Breast epithelium (tissue), 4 donors: ENCODE measurements around the gene ZNF570. TPM values are rescaled to one million over a fixed set of nuclear protein-coding genes. Genes with fewer than 3 reads are reported as not detected.
A peak's percentile ranks its signal among the peaks of the same experiment; 100 is the strongest.

Experiments
- DNase-seq, 2 donors: peaks; one replicate each; pipeline ENCODE4 v3.0.0-alpha.2; 2019; ENCODE audit warnings: low spot score in 2 of 2
- H3K27ac ChIP-seq, 2 donors: fragments of 200-600 bp; sonication (generic) in 1 of 2; one replicate each; pipeline ENCODE4 v1.5.1; 2016 to 2019; ENCODE audit warnings: mild to moderate bottlenecking in 1 of 2
- H3K27me3 ChIP-seq, 2 donors: fragments of 200-600 bp; sonication (generic) in 1 of 2; one replicate each; pipeline versions ENCODE4 v1.5.1 to v1.6.0; 2017 to 2019; ENCODE audit warnings: control low read depth in 1 of 2, mild to moderate bottlenecking in 1 of 2
- H3K36me3 ChIP-seq: fragments of 200-600 bp; one replicate; pipeline ENCODE4 v1.5.1; 2019
- H3K4me1 ChIP-seq, 2 donors: fragments of 200-600 bp; sonication (generic); one replicate each; pipeline ENCODE4 v1.5.1; 2016 to 2019; ENCODE audit warnings: control low read depth in 1 of 2
- H3K4me3 ChIP-seq, 3 donors: fragments of 200-600 bp; sonication (generic); 1 replicate in 2 of 3; 2 replicates in 1 of 3; pipeline ENCODE4 v1.5.1; 2016 to 2019; ENCODE audit warnings: mild to moderate bottlenecking in 3 of 3, moderate library complexity in 2 of 3
- H3K9me3 ChIP-seq, 2 donors: fragments of 200-600 bp; sonication (generic) in 1 of 2; one replicate each; pipeline ENCODE4 v1.5.1; 2016 to 2019; ENCODE audit warnings: control low read depth in 1 of 2
- POLR2A ChIP-seq: fragments of 450-650 bp; IDR thresholded peaks from one replicate; pipeline ENCODE4 v1.6.1; 2016; ENCODE audit warnings: antibody characterized with exemption, mild to moderate bottlenecking, moderate library complexity
- POLR2AphosphoS5 ChIP-seq, 3 donors: sonication (generic); formaldehyde crosslinking; IDR thresholded peaks; one replicate each; pipeline ENCODE4 v1.6.1; 2017; ENCODE audit warnings: antibody characterized with exemption in 3 of 3
- intact Hi-C: fragments of 100-400 bp; cut with DNase I; formaldehyde crosslinking; loops from one replicate; pipeline ENCODE4 v1.15.1; 2023; ENCODE audit warnings: low total_unique reads
- total RNA-seq, 3 donors: library from RNA; depleted of rRNA; stranded (reverse); fragments of >200 nt; gene quantifications; one replicate each; pipeline ENCODE4 v1.1.0, GENCODE V29; 2016
- TF ChIP-seq, protein P1 (sequence below), 3 donors: fragments of 450-650 bp; IDR thresholded peaks; one replicate each; pipeline ENCODE4 v1.5.1; 2016 to 2017; ENCODE audit warnings: antibody characterized with exemption in 3 of 3, mild to moderate bottlenecking in 3 of 3, moderate library complexity in 3 of 3

Gene ZNF570
- total RNA-seq, 3 donors from 2014 or later: 4.5 to 10.8 (median 10.2) TPM

DNA sequence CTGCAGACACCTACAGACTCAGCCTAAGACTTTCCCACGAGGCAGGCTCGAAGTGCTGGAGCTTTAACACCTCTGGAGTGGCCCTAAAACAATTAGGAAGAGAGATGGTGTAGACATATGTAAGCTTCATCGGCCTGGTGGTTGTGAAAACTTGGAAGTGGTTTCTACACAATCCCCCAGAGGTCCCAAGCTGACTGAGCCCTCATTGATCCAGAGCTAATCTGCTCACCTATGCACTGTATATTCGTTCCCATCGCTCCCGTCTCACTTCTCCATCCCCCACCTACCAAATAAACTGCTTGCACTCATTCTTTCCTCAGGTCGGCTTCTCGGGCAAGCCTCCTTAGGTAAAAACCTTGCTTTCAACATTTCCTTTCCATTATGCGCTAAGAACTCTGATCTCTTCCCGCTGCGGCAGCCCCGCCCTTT lies 36.8 kb downstream of the ZNF570 start:
- TF ChIP-seq, protein P1, sequence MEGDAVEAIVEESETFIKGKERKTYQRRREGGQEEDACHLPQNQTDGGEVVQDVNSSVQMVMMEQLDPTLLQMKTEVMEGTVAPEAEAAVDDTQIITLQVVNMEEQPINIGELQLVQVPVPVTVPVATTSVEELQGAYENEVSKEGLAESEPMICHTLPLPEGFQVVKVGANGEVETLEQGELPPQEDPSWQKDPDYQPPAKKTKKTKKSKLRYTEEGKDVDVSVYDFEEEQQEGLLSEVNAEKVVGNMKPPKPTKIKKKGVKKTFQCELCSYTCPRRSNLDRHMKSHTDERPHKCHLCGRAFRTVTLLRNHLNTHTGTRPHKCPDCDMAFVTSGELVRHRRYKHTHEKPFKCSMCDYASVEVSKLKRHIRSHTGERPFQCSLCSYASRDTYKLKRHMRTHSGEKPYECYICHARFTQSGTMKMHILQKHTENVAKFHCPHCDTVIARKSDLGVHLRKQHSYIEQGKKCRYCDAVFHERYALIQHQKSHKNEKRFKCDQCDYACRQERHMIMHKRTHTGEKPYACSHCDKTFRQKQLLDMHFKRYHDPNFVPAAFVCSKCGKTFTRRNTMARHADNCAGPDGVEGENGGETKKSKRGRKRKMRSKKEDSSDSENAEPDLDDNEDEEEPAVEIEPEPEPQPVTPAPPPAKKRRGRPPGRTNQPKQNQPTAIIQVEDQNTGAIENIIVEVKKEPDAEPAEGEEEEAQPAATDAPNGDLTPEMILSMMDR (IDR thresholded peaks at IDR 0.05): no peak
- TF ChIP-seq POLR2A (no peak), POLR2AphosphoS5 (IDR thresholded peaks at IDR 0.05) (no peak)
- Histone ChIP-seq H3K4me1 (no peaks in the 10 kb centered on the region), H3K4me3 (peak overlapping the region; percentile 50 to 96 (median 60)), H3K9me3 (peaks cover 0 to 8% of the 10 kb centered on the region in 2 donors), H3K27me3 (no peaks in the 10 kb centered on the region), H3K36me3 (no peaks in the 10 kb centered on the region), H3K27ac (peak overlapping the region; percentile 93 to 98)
- intact Hi-C loops: no loop called here
- peak in 1 of 2 donors; percentile 73 for DNase-seq

DNA sequence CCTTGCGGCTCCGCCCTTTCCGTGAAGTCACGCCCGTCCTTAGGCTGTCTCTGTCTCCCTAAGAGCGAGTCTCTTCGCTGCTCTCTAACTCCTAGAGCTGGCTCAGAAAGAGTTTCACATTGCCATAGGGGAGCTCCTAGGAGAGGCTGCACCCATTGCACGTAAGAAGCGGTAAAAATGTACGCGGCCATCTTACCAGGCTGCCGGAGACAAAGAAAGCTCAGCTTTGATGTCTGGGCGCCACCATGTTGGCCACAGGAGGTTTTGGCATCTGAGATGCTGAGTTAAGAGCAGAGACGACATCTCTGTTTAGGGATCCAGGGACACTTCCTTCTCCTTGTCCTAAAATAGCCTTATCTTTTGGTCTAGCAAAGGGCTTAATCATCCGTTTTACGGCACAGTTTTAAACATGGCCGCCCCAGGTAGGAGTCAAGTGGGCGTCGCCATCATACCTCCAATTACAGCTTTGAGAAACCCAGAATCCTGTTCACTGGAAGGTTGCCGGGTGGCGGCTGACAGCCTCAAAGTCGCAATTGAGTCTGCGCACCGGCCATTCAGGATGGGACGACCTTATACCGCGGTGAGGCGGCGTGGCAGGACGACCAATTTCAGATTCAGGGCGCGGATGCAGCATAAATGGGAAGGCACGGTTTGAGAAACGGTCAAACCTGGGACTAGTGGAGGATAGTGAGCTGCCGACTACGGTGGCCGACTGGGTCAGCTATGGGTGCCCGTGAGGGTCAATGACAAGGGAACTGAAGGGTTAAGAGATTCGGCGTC lies 37.4 kb downstream of the ZNF570 start, which contains the start of gene ZNF793:
Gene ZNF793 (plus strand): TSS at position 553 of the 780 bp plus-strand sequence. CDS start 16,501 bp downstream, outside the sequence.
- Histone ChIP-seq H3K4me3 (peak within 1 kb of the TSS; percentile 50 to 96 (median 60)), H3K36me3 (no peaks in the 10 kb centered on the region), H3K27ac (peak within 1 kb of the TSS; percentile 93 to 98), H3K27me3 (no peaks in the 10 kb centered on the region), H3K9me3 (peaks cover 0 to 14% of the 10 kb centered on the region in 2 donors), H3K4me1 (no peaks in the 10 kb centered on the region)
- intact Hi-C loops: no loop called here
- TF ChIP-seq, protein P1 (IDR thresholded peaks at IDR 0.05): no peak
- peak; percentile 55 to 78 (median 63) for TF ChIP-seq POLR2AphosphoS5 (IDR thresholded peaks at IDR 0.05)
- peak; percentile 18 for TF ChIP-seq POLR2A
- DNase-seq: peak; percentile 82 to 84

DNA sequence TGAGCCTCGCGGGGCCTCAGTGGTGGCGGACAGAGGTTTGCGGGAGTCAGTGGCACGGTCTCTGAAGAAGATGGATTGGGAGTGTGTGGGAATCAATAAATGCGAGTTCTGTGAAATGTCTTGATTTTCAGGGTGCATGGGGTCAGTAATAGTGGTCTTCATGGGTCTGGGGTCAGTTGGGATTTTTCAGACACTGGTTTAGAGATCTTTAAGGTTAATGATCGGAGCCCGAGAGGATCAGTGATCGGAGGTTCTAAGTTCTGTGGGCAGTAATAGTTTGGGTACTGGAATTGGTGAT lies 38.0 kb downstream of the ZNF570 start:
- peaks cover 0 to 14% of the 10 kb centered on the region in 2 donors for H3K9me3 ChIP-seq
- peak overlapping the region; percentile 50 to 96 (median 60) for H3K4me3 ChIP-seq
- TF ChIP-seq, protein P1 (IDR thresholded peaks at IDR 0.05): no peak
- TF ChIP-seq POLR2AphosphoS5 (IDR thresholded peaks at IDR 0.05) (peak in 1 of 3 donors; percentile 0), POLR2A (no peak)
- no peaks in the 10 kb centered on the region for H3K36me3 ChIP-seq
- no peak for DNase-seq
- intact Hi-C loops: no loop called here
- H3K27me3 ChIP-seq: no peaks in the 10 kb centered on the region
- peak overlapping the region; percentile 93 to 98 for H3K27ac ChIP-seq
- no peaks in the 10 kb centered on the region for H3K4me1 ChIP-seq

GRCh38 chr19:37511186-37511585 lies 42.0 kb downstream of the ZNF570 start:
- Histone ChIP-seq H3K36me3 (peaks cover 10% of the 10 kb centered on the region), H3K4me1 (no peaks in the 10 kb centered on the region), H3K27ac (no peak overlapping the region), H3K9me3 (peaks cover 20 to 27% of the 10 kb centered on the region in 2 donors), H3K4me3 (no peak overlapping the region), H3K27me3 (no peaks in the 10 kb centered on the region)
- TF ChIP-seq, protein P1 (IDR thresholded peaks at IDR 0.05): no peak
- TF ChIP-seq POLR2A: no peak
- TF ChIP-seq POLR2AphosphoS5 (IDR thresholded peaks at IDR 0.05): no peak
- DNase-seq: no peak
- intact Hi-C loops: loop anchor here (10.0 kb wide), 1 partner anchor 1636 kb away; no protein-coding TSS in a partner anchor

GRCh38 chr19:37511821-37512220 lies 42.7 kb downstream of the ZNF570 start:
- Histone ChIP-seq H3K27ac (no peak overlapping the region), H3K4me3 (no peak overlapping the region), H3K27me3 (no peaks in the 10 kb centered on the region), H3K4me1 (no peaks in the 10 kb centered on the region), H3K36me3 (peaks cover 10% of the 10 kb centered on the region), H3K9me3 (peaks cover 23 to 28% of the 10 kb centered on the region in 2 donors)
- DNase-seq: no peak
- TF ChIP-seq POLR2AphosphoS5 (IDR thresholded peaks at IDR 0.05) (no peak), POLR2A (no peak)
- TF ChIP-seq, protein P1 (IDR thresholded peaks at IDR 0.05): no peak
- intact Hi-C loops: loop anchor here (10.0 kb wide), 1 partner anchor 1637 kb away; no protein-coding TSS in a partner anchor
